ENCODE measurements around the gene RFX1. TPM values are rescaled to one million over a fixed set of nuclear protein-coding genes. Genes with fewer than 3 reads are reported as not detected.
A peak's percentile ranks its signal among the peaks of the same experiment; 100 is the strongest.
"Not testable (repeated sequence)": the region's sequence is repeated elsewhere in the genome, so short reads cannot be mapped to it uniquely, and the experiment has no call there.

The RFX1 gene
- total RNA-seq, 2 donors from 2014 or later: 17.1 to 24.3 TPM

DNA sequence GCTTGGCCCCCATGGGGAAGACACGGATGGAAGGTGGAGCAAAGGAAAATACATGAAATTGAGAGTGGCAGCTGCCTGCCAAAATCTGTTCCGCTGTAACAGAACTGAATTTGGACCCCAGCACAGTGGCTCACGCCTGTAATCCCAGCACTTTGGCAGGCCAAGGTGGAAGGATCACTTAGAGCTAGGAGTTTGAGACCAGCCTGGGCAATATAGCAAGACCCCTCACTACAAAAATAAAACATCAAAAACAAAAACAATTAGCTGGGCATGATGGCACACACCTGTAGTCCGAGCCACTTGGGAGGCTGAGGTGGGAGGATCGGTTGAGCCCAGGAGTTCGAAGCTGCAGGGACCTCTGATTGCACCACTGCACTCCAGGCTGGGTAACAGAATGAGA is 46.4 kb upstream of the RFX1 start:
- peaks cover 8% of the 10 kb centered on the region for H3K36me3 ChIP-seq (ENCODE audit: control insufficient read depth, insufficient read depth, low read length)
- peaks cover 14% of the 10 kb centered on the region for H3K27me3 ChIP-seq (ENCODE audit: control insufficient read depth, insufficient read depth, low read length, poor library complexity, severe bottlenecking)
- Mint-ChIP-seq H3K4me3 (no peak overlapping the region), H3K9me3 (peaks cover 5% of the 10 kb centered on the region), H3K27me3 (ENCODE audit: insufficient read depth) (peaks cover 28% of the 10 kb centered on the region), H3K27ac (no peak overlapping the region), H3K4me1 (no peaks in the 10 kb centered on the region), H3K36me3 (ENCODE audit: low read depth) (peaks cover 28% of the 10 kb centered on the region)
- no peaks in the 10 kb centered on the region for H3K9me3 ChIP-seq (ENCODE audit: control insufficient read depth, low read length)
- no peak overlapping the region for H3K9ac ChIP-seq (ENCODE audit: extremely low read depth, low read length, poor library complexity, severe bottlenecking)
- no peak overlapping the region for H3K27ac ChIP-seq (ENCODE audit: low read depth, low read length)
- no peak for TF ChIP-seq CTCF (conservative IDR thresholded peaks at IDR 0.05)
- H3K4me3 ChIP-seq (ENCODE audit: low read length): no peak overlapping the region
- 87 to 93% methylated on average over 4 to 6 of the region's 6 CpGs for WGBS, 2 experiments (ENCODE audit: insufficient coverage in 1 of 2, insufficient read length in 1 of 2)
- DNase-seq: no peak
- H3K4me1 ChIP-seq (ENCODE audit: control insufficient read depth, insufficient read depth, low read length): no peaks in the 10 kb centered on the region

DNA sequence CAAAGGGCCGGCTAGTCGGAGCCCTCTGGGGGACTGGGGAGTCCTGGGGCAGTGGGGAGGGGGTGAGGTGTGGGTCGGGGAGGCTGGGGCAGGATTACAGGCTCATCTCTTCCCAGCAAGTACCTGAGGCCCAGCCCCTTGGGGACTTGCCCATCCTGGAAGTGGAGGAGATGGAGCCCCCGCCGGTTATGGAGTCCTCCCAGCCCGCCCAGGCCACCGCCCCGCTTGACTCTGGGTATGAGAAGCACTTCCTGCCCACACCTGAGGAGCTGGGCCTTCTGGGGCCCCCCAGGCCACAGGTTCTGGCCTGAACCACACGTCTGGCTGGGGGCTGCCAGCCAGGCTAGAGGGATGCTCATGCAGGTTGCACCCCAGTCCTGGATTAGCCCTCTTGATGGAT is 45.9 kb upstream of the RFX1 start:
- WGBS, 2 experiments (ENCODE audit: insufficient coverage in 1 of 2, insufficient read length in 1 of 2): 92 to 94% methylated on average over 3 to 9 of the region's 9 CpGs
- TF ChIP-seq CTCF (conservative IDR thresholded peaks at IDR 0.05): no peak
- Mint-ChIP-seq H3K27me3 (ENCODE audit: insufficient read depth) (peaks cover 24% of the 10 kb centered on the region), H3K4me3 (no peak overlapping the region), H3K9me3 (peaks cover 5% of the 10 kb centered on the region), H3K4me1 (no peaks in the 10 kb centered on the region), H3K36me3 (ENCODE audit: low read depth) (peaks cover 28% of the 10 kb centered on the region), H3K27ac (no peak overlapping the region)
- Histone ChIP-seq H3K9ac (ENCODE audit: extremely low read depth, low read length, poor library complexity, severe bottlenecking) (no peak overlapping the region), H3K4me1 (ENCODE audit: control insufficient read depth, insufficient read depth, low read length) (no peaks in the 10 kb centered on the region), H3K27ac (ENCODE audit: low read depth, low read length) (no peak overlapping the region), H3K27me3 (ENCODE audit: control insufficient read depth, insufficient read depth, low read length, poor library complexity, severe bottlenecking) (peaks cover 11% of the 10 kb centered on the region), H3K36me3 (ENCODE audit: control insufficient read depth, insufficient read depth, low read length) (peaks cover 8% of the 10 kb centered on the region), H3K9me3 (ENCODE audit: control insufficient read depth, low read length) (no peaks in the 10 kb centered on the region), H3K4me3 (ENCODE audit: low read length) (no peak overlapping the region)
- DNase-seq: no peak

GRCh38 chr19:14050961-14051360 is 44.8 kb upstream of the RFX1 start:
- H3K4me1 Mint-ChIP-seq; H3K27me3 ChIP-seq (ENCODE audit: control insufficient read depth, insufficient read depth, low read length, poor library complexity, severe bottlenecking); H3K9me3 Mint-ChIP-seq; H3K9ac ChIP-seq (ENCODE audit: extremely low read depth, low read length, poor library complexity, severe bottlenecking); H3K4me3 ChIP-seq (ENCODE audit: low read length); H3K4me1 ChIP-seq (ENCODE audit: control insufficient read depth, insufficient read depth, low read length); H3K4me3 Mint-ChIP-seq; H3K27ac Mint-ChIP-seq; H3K36me3 ChIP-seq (ENCODE audit: control insufficient read depth, insufficient read depth, low read length); H3K27ac ChIP-seq (ENCODE audit: low read depth, low read length); DNase-seq; H3K9me3 ChIP-seq (ENCODE audit: control insufficient read depth, low read length): not testable (repeated sequence)
- 86 to 96% methylated on average over 11 of the region's 11 CpGs for WGBS, 2 experiments (ENCODE audit: insufficient coverage in 1 of 2, insufficient read length in 1 of 2)
- Mint-ChIP-seq H3K27me3 (ENCODE audit: insufficient read depth) (peaks cover 17% of the 10 kb centered on the region), H3K36me3 (ENCODE audit: low read depth) (peaks cover 33% of the 10 kb centered on the region)
- peak; percentile 30 for TF ChIP-seq CTCF (conservative IDR thresholded peaks at IDR 0.05)

Data from endodermal cell (in vitro differentiated cells).